Measurements from ENCODE around the gene NTN3. TPM values are rescaled to one million over a fixed set of nuclear protein-coding genes. Genes with fewer than 3 reads are reported as not detected.

NTN3 gene
- total RNA-seq, 1 donor from 2014 or later, result not detected

DNA sequence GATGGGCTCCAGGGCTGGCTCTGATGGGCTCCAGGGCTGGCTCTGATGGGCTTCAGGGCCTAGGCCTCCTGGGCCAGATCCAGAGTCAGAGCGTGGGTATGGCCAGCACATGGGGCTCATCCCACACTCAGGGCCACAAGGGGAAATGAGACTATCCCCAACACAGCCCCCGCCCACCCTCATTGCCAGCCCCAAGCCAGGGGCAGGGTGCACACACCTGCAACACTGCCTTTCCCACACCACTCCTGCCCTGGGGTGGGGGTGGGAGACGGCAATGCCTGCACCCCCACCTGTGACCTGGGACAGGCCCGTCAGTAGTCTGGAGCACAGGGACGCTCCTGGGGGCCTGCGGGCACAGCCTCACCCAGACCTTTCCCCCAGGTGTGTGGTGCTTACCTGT is 28.4 kb downstream of the NTN3 start:
- ATAC-seq (no peak), DNase-seq (no peak)
- Histone ChIP-seq H3K9me3 (no peaks in the 10 kb centered on the region), H3K4me1 (peaks cover 30% of the 10 kb centered on the region), H3K27me3 (no peaks in the 10 kb centered on the region), H3K27ac (no peak overlapping the region), H3K36me3 (peaks cover 12% of the 10 kb centered on the region), H3K4me3 (no peak overlapping the region)
- no peak for TF ChIP-seq CTCF (IDR thresholded peaks at IDR 0.05)
- intact Hi-C loops (cut with DNase I), result loop anchor here (10.0 kb wide), 1 partner anchor 165 kb away; no protein-coding TSS in a partner anchor

DNA sequence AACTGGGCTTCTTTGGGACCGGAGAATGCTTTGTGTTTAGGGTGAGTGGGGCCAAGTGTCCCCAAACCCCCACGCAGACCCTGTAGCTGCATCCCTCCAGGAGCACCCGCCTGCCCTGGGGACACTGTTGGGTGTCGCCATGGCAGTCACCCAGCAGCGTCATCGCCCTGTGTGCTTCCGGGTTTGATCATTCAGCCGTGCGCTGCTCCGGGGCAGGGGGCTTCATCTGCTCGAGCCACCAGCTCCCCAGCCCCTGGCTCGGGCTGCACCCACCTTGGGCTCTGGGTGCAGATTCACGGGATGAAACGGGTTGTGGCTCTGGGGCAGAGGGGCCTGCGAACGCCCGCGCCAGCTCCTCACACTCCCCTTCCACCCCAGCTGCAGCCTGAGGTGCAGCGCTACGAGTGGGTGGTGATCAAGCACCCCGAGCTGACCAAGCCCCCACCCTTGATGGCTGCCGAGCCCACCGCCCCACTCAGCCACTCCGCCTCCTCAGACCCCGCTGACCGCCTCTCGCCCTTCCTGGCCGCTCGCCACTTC is 28.9 kb downstream of the NTN3 start:
- no peaks in the 10 kb centered on the region for H3K9me3 ChIP-seq
- H3K36me3 ChIP-seq, result peaks cover 12% of the 10 kb centered on the region
- H3K4me3 ChIP-seq, result no peak overlapping the region
- H3K27ac ChIP-seq, result no peak overlapping the region
- no peak for TF ChIP-seq CTCF (IDR thresholded peaks at IDR 0.05)
- intact Hi-C loops (cut with DNase I), result loop anchor here (10.0 kb wide), 1 partner anchor 165 kb away; no protein-coding TSS in a partner anchor
- ATAC-seq, result no peak
- H3K4me1 ChIP-seq, result peaks cover 30% of the 10 kb centered on the region
- DNase-seq, result no peak
- H3K27me3 ChIP-seq, result no peaks in the 10 kb centered on the region

- no peak for TF ChIP-seq CTCF (IDR thresholded peaks at IDR 0.05)
- Histone ChIP-seq H3K4me3 (no peak overlapping the region), H3K9me3 (no peaks in the 10 kb centered on the region), H3K4me1 (peaks cover 30% of the 10 kb centered on the region), H3K27ac (no peak overlapping the region), H3K27me3 (no peaks in the 10 kb centered on the region), H3K36me3 (peaks cover 12% of the 10 kb centered on the region)
- ATAC-seq (no peak), DNase-seq (peak; percentile 67)
- intact Hi-C loops (cut with DNase I), result no loop called here
Observed at GRCh38 chr16:2500430-2500917, 29.4 kb downstream of the NTN3 start.

GRCh38 chr16:2500918-2501750 is 30.0 kb downstream of the NTN3 start:
- intact Hi-C loops (cut with DNase I), result no loop called here

More at GRCh38 chr16:2500918-2501750, 30.0 kb downstream of the NTN3 start:
- no peaks in the 10 kb centered on the region for H3K27me3 ChIP-seq
- no peak overlapping the region for H3K27ac ChIP-seq
- peak; percentile 99 for TF ChIP-seq CTCF (IDR thresholded peaks at IDR 0.05)
- peaks cover 30% of the 10 kb centered on the region for H3K4me1 ChIP-seq
- DNase-seq (peak; percentile 92), ATAC-seq (peak; percentile 86)
- peak overlapping the region; percentile 21 for H3K4me3 ChIP-seq
- peaks cover 9% of the 10 kb centered on the region for H3K36me3 ChIP-seq
- no peaks in the 10 kb centered on the region for H3K9me3 ChIP-seq
